GM23338 (cell line): ENCODE data around the gene ZFHX3.

Source experiments
- CTCF ChIP-seq, 2 experiments: fragments of 200-600 bp in 1 of 2; sonication (generic) in 1 of 2; conservative IDR thresholded peaks; 2 replicates each; pipeline versions ENCODE4 v1.5.1 to v1.6.1; 2016 to 2017; ENCODE audit warnings: antibody characterized with exemption in 2 of 2, low read depth in 2 of 2, mild to moderate bottlenecking in 2 of 2, moderate library complexity in 1 of 2
- EZH2phosphoT487 ChIP-seq: fragments of 200-600 bp; sonication (generic); IDR thresholded peaks from one replicate; pipeline ENCODE4 v1.8.1; 2018; ENCODE audit warnings: antibody characterized with exemption; ENCODE audit not compliant: unreplicated experiment
- POLR2AphosphoS5 ChIP-seq: IDR thresholded peaks from 2 replicates; pipeline ENCODE4 v1.6.1; 2016; ENCODE audit warnings: antibody characterized with exemption, low read depth

- TF ChIP-seq CTCF (conservative IDR thresholded peaks at IDR 0.05; ENCODE audit: low read depth in 2 of 2) = no peak
- no peak for TF ChIP-seq POLR2AphosphoS5
- TF ChIP-seq EZH2phosphoT487 = no peak
Measured at GRCh38 chr16:72988569-72988968, 59.4 kb downstream of the ZFHX3 start.
